ENCODE results near the gene PFN1. TPM values are rescaled to one million over a fixed set of nuclear protein-coding genes. Genes with fewer than 3 reads are reported as not detected.
A peak's percentile ranks its signal among the peaks of the same experiment; 100 is the strongest.
"Not testable (repeated sequence)": the region's sequence is repeated elsewhere in the genome, so short reads cannot be mapped to it uniquely, and the experiment has no call there.

Gene PFN1
- total and polyA plus RNA-seq, 5 experiments from 2014 or later: 486 to 2,067 (median 1,824) TPM

GRCh38 chr17:4908711-4909496, 39.4 kb downstream of the PFN1 start:
- H3K4me1 Mint-ChIP-seq: peaks cover 0 to 5% (median under 1%) of the 10 kb centered on the region in 4 donors
- H3K36me3 Mint-ChIP-seq: no peaks in the 10 kb centered on the region
- DNase-seq (peak; percentile 44 to 86 (median 70)), ATAC-seq (peak; percentile 89 to 96)
- H3K4me3 Mint-ChIP-seq: no peak overlapping the region
- no peak overlapping the region for H3K27ac Mint-ChIP-seq
- no peaks in the 10 kb centered on the region for H3K9me3 Mint-ChIP-seq
- no peaks in the 10 kb centered on the region for H3K27me3 Mint-ChIP-seq
- POLR2A ChIA-PET: interaction anchor here (0.7 to 3.7 kb wide), 11 partner anchors 31 to 267 kb away, joined by 3 to 44 read pairs (median 3); partner anchors contain the start of genes INCA1, KIF1C, PFN1 and RNF167

- Mint-ChIP-seq H3K36me3 (no peaks in the 10 kb centered on the region), H3K9me3 (no peaks in the 10 kb centered on the region), H3K27ac (no peak overlapping the region), H3K4me3 (no peak overlapping the region), H3K27me3 (no peaks in the 10 kb centered on the region), H3K4me1 (peaks cover 3 to 10% (median 5%) of the 10 kb centered on the region in 4 donors)
- DNase-seq (peak in 1 of 10 donors; percentile 25), ATAC-seq (peak in 1 of 2 donors; percentile 26)
- POLR2A ChIA-PET: interaction anchor here (0.7 to 3.7 kb wide), 7 partner anchors 31 to 268 kb away, joined by 3 to 44 read pairs (median 7); partner anchors contain the start of genes INCA1, KIF1C, PFN1 and RNF167
These were observed 40.0 kb downstream of the PFN1 start for GRCh38 chr17:4908301-4908700.

GRCh38 chr17:4906642-4907041, 41.7 kb downstream of the PFN1 start:
- H3K36me3 Mint-ChIP-seq, H3K27me3 Mint-ChIP-seq, ATAC-seq, DNase-seq, H3K9me3 Mint-ChIP-seq, H3K4me3 Mint-ChIP-seq: not testable (repeated sequence)
- H3K4me1 Mint-ChIP-seq: peaks cover 13 to 27% (median 21%) of the 10 kb centered on the region in 4 donors
- peak overlapping the region in 1 of 10 donors; percentile 59 for H3K27ac Mint-ChIP-seq
- POLR2A ChIA-PET: interaction anchor here (1.2 to 1.8 kb wide), 2 partner anchors 43 to 60 kb away, joined by 8 to 13 read pairs; partner anchors contain the start of gene SPAG7

GRCh38 chr17:4903051-4903818, 45.1 kb downstream of the PFN1 start, which contains the start of gene CHRNE:
Gene CHRNE, minus strand, starts transcription at chr17:4903098. Its CDS starts 35 bp downstream, at chr17:4903063.
- DNase-seq (peak; percentile 51 to 88 (median 76)), ATAC-seq (peak; percentile 26 to 27)
- H3K9me3 Mint-ChIP-seq: no peaks in the 10 kb centered on the region
- H3K36me3 Mint-ChIP-seq: no peaks in the 10 kb centered on the region
- peaks cover 26 to 45% (median 41%) of the 10 kb centered on the region in 4 donors for H3K4me1 Mint-ChIP-seq
- H3K4me3 Mint-ChIP-seq: peak within 1 kb of the TSS; percentile 40 to 86 (median 72)
- H3K27me3 Mint-ChIP-seq: peaks cover 0 to 2% (median 0%) of the 10 kb centered on the region in 5 donors
- peak within 1 kb of the TSS; percentile 27 to 99 (median 84) for H3K27ac Mint-ChIP-seq
- POLR2A ChIA-PET: interaction anchor here (0.6 to 1.7 kb wide), 8 partner anchors 59 to 209 kb away, joined by 3 to 8 read pairs (median 4); partner anchors contain the start of genes ARRB2, CAMTA2, SPAG7 and ZNF232

GRCh38 chr17:4902540-4902939, 45.8 kb downstream of the PFN1 start:
- H3K27ac Mint-ChIP-seq: peak overlapping the region; percentile 27 to 99 (median 84)
- no peaks in the 10 kb centered on the region for H3K9me3 Mint-ChIP-seq
- H3K36me3 Mint-ChIP-seq: no peaks in the 10 kb centered on the region
- peak overlapping the region in 9 of 10 donors; percentile 17 to 86 (median 73) for H3K4me3 Mint-ChIP-seq
- peaks cover 26 to 47% (median 42%) of the 10 kb centered on the region in 4 donors for H3K4me1 Mint-ChIP-seq
- POLR2A ChIA-PET: interaction anchor here (0.6 to 3.9 kb wide), 8 partner anchors 37 to 209 kb away, joined by 3 to 25 read pairs (median 4); partner anchors contain the start of genes ARRB2, PFN1, RNF167 and SLC25A11
- ATAC-seq (no peak), DNase-seq (no peak)
- H3K27me3 Mint-ChIP-seq: peaks cover 0 to 2% (median 0%) of the 10 kb centered on the region in 5 donors

GRCh38 chr17:4901648-4902344, 46.5 kb downstream of the PFN1 start:
- Mint-ChIP-seq H3K36me3 (peaks cover 0 to 4% (median 0%) of the 10 kb centered on the region in 3 donors), H3K9me3 (no peaks in the 10 kb centered on the region), H3K27ac (peak overlapping the region in 9 of 10 donors; percentile 27 to 99 (median 97)), H3K4me1 (peaks cover 26 to 45% (median 42%) of the 10 kb centered on the region in 4 donors), H3K4me3 (peak overlapping the region; percentile 22 to 93 (median 88)), H3K27me3 (peaks cover 0 to 2% (median 0%) of the 10 kb centered on the region in 5 donors)
- POLR2A ChIA-PET: interaction anchor here (0.8 to 3.9 kb wide), 8 partner anchors 38 to 759 kb away, joined by 3 to 26 read pairs (median 6); partner anchors contain the start of genes ARRB2, CAMTA2, CYB5D2 and PFN1
- peak in 6 of 10 donors; percentile 16 to 59 (median 26) for DNase-seq
- ATAC-seq: peak in 1 of 2 donors; percentile 7

- DNase-seq (peak in 3 of 10 donors; percentile 16 to 71 (median 50)), ATAC-seq (peak in 1 of 2 donors; percentile 0)
- H3K36me3 Mint-ChIP-seq: peaks cover 0 to 8% (median 0%) of the 10 kb centered on the region in 3 donors
- no peaks in the 10 kb centered on the region for H3K9me3 Mint-ChIP-seq
- H3K27ac Mint-ChIP-seq: peak overlapping the region in 9 of 10 donors; percentile 63 to 99 (median 97)
- H3K27me3 Mint-ChIP-seq: peaks cover 0 to 2% (median 0%) of the 10 kb centered on the region in 5 donors
- POLR2A ChIA-PET: interaction anchor here (0.8 to 3.9 kb wide), 7 partner anchors 39 to 758 kb away, joined by 3 to 26 read pairs (median 8); partner anchors contain the start of genes CAMTA2, CYB5D2, PFN1 and RNF167
- peak overlapping the region; percentile 70 to 93 (median 88) for H3K4me3 Mint-ChIP-seq
- H3K4me1 Mint-ChIP-seq: peaks cover 26 to 43% (median 42%) of the 10 kb centered on the region in 4 donors
These were observed 47.2 kb downstream of the PFN1 start for GRCh38 chr17:4901108-4901647.

- DNase-seq: peak in 9 of 10 donors; percentile 30 to 89 (median 77)
- Mint-ChIP-seq H3K27ac (peak overlapping the region in 9 of 10 donors; percentile 63 to 99 (median 98)), H3K4me1 (peaks cover 26 to 43% (median 42%) of the 10 kb centered on the region in 4 donors), H3K27me3 (peaks cover 0 to 2% (median 0%) of the 10 kb centered on the region in 5 donors), H3K9me3 (no peaks in the 10 kb centered on the region), H3K36me3 (peaks cover 0 to 16% (median 0%) of the 10 kb centered on the region in 3 donors), H3K4me3 (peak overlapping the region; percentile 88 to 96 (median 92))
- POLR2A ChIA-PET: interaction anchor here (0.9 to 3.9 kb wide), 10 partner anchors 9 to 757 kb away, joined by 3 to 26 read pairs (median 5); partner anchors contain the start of genes CAMTA2, CYB5D2, PELP1 and PFN1
- ATAC-seq: peak; percentile 21 to 52
These were observed 47.9 kb downstream of the PFN1 start for GRCh38 chr17:4900231-4901107.

GRCh38 chr17:4899341-4900230, 48.7 kb downstream of the PFN1 start, which contains the start of gene C17orf107:
Gene C17orf107, plus strand, starts transcription at chr17:4899536. Its CDS starts 227 bp downstream, at chr17:4899763.
- POLR2A ChIA-PET: interaction anchor here (0.5 to 3.9 kb wide), 21 partner anchors 8 to 756 kb away, joined by 3 to 26 read pairs (median 4); partner anchors contain the start of genes CAMTA2, CYB5D2, KIF1C and PELP1
- DNase-seq: peak; percentile 81 to 99 (median 96)
- ATAC-seq: peak; percentile 75 to 77
- H3K9me3 Mint-ChIP-seq: no peaks in the 10 kb centered on the region
- peak within 1 kb of the TSS; percentile 88 to 96 (median 92) for H3K4me3 Mint-ChIP-seq
- peaks cover 0 to 23% (median 0%) of the 10 kb centered on the region in 3 donors for H3K36me3 Mint-ChIP-seq
- H3K4me1 Mint-ChIP-seq: peaks cover 26 to 43% (median 42%) of the 10 kb centered on the region in 4 donors
- H3K27ac Mint-ChIP-seq: peak within 1 kb of the TSS; percentile 66 to 99 (median 98)
- H3K27me3 Mint-ChIP-seq: peaks cover 0 to 2% (median 0%) of the 10 kb centered on the region in 5 donors

Measured in naive thymus-derived CD8-positive, alpha-beta T cell (primary cell).